ENCODE measurements around the gene SLC38A10. TPM values are rescaled to one million over a fixed set of nuclear protein-coding genes. Genes with fewer than 3 reads are reported as not detected.

SLC38A10 gene
- total and polyA plus RNA-seq, 3 experiments from 2014 or later = 49.0 to 71.1 (median 51.0) TPM

DNA sequence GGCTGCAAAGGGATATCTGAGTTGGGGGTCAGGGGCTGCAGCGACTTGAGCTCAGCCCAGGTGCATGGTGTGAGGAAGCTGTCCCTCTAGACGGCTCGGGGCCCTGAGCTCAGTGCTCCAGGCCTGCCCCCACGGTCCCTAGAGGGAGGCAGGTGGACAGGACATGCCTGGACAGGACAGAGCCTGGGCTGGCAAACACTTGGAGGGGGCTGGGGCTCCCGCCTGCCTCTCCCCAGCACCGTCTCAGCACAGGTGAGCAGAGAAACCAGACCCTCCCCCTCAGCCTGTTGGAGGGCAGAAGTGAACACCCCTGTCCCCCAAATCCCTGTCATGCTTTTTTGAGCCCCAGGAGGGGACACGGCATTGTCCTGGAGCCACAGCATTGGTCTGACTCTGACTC, 11.4 kb upstream of the SLC38A10 start:
- Mint-ChIP-seq H3K9me3 (no peaks in the 10 kb centered on the region), H3K27me3 (peaks cover 4 to 12% of the 10 kb centered on the region in 2 donors), H3K36me3 (no peaks in the 10 kb centered on the region), H3K4me1 (peaks cover 0 to 4% (median 0%) of the 10 kb centered on the region in 3 donors), H3K4me3 (no peak overlapping the region), H3K27ac (no peak overlapping the region)
- H3K9me3 ChIP-seq (ENCODE audit: low read length) = no peaks in the 10 kb centered on the region
- CTCF ChIA-PET = no interaction called here
- no peaks in the 10 kb centered on the region for H3K4me1 ChIP-seq (ENCODE audit: insufficient read depth, low read length)
- H3K36me3 ChIP-seq (ENCODE audit: insufficient read depth, low read length) = no peaks in the 10 kb centered on the region
- no peak overlapping the region for H3K4me3 ChIP-seq (ENCODE audit: low read length)
- POLR2A ChIA-PET = no interaction called here
- DNase-seq = no peak
- no peaks in the 10 kb centered on the region for H3K27me3 ChIP-seq (ENCODE audit: insufficient read depth, low read length, poor library complexity, severe bottlenecking)
- no peak overlapping the region for H3K27ac ChIP-seq (ENCODE audit: low read depth, low read length)

DNA sequence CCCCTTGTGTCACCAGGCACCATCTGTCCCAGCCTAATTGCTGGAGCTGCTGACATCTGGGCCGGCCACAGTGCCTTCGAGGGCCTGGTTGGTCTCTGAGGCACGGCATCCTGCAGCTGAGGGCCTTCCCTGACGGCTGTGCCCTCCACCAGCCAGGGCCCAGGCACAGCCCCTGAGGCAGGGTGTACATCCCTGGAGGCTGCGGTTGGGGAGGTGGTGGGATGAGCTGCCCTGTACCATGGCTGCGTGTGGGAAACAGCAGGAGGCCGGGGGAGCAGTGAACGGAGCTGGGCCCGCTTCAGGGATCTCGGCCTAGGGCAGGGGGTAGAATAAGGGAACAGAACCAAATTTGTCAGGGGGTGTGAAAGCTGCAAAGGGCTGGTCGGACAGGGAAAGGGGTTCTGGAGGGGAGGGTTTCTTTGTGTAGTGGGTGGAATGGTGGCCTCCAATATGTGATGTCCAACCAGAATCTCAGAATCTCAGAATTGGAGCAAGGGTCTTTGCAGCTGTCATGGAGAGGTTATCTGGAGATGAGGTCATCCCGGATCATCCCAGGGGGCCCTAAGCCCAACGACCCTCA, 10.0 kb upstream of the SLC38A10 start:
- no peak for DNase-seq
- H3K27me3 ChIP-seq (ENCODE audit: insufficient read depth, low read length, poor library complexity, severe bottlenecking) = no peaks in the 10 kb centered on the region
- no peaks in the 10 kb centered on the region for H3K36me3 Mint-ChIP-seq
- CTCF ChIA-PET = no interaction called here
- H3K9me3 ChIP-seq (ENCODE audit: low read length) = no peaks in the 10 kb centered on the region
- POLR2A ChIA-PET = no interaction called here
- H3K9me3 Mint-ChIP-seq = no peaks in the 10 kb centered on the region
- peaks cover 0 to 4% (median 0%) of the 10 kb centered on the region in 3 donors for H3K4me1 Mint-ChIP-seq
- H3K27ac ChIP-seq (ENCODE audit: low read depth, low read length) = no peak overlapping the region
- H3K36me3 ChIP-seq (ENCODE audit: insufficient read depth, low read length) = no peaks in the 10 kb centered on the region
- H3K4me3 ChIP-seq (ENCODE audit: low read length) = no peak overlapping the region
- no peak overlapping the region for H3K4me3 Mint-ChIP-seq
- no peak overlapping the region for H3K27ac Mint-ChIP-seq
- no peaks in the 10 kb centered on the region for H3K4me1 ChIP-seq (ENCODE audit: insufficient read depth, low read length)
- peaks cover 4% of the 10 kb centered on the region in 2 donors for H3K27me3 Mint-ChIP-seq

DNA sequence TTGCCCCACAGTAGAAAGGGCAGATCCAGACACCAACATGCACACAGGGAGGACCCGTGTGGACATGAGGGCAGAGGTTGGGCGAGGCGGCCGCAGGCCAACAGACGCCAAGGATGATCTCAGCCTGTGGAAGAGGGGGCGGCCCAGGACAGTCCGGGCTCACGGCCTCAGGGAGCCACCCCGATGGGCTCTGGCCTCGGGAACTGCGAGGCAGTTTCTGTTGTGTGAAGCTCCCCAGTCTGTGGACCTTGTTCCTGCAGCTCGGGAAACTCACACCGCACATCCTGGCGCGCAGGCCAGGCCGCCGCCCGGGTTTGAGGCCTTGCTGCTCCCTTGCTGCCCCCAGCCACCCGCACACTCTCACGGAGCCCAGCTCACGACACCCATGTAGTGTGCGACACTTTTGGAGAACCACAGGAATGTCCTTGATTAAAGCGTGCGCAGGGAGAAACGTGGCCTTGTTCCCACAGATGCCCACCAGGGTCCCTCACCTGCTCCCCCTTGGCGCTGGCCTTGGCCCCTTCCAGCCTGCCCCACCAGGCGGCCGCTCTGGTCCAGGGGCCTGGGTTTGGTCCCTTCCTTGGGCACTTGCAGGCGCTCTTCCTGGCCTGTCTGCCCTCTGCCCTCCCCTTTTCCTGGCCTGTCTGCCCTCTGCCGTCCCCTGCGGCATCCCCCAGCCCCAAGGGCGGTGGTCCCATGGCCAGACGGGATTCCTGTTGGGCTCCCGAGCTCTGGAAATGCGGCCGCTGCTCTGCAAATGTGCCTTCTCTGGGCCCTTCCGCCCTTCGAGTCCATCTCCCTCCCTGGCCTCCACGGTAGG, 9.3 kb upstream of the SLC38A10 start:
- Mint-ChIP-seq H3K4me1 (peaks cover 0 to 3% (median 0%) of the 10 kb centered on the region in 3 donors), H3K4me3 (no peak overlapping the region), H3K36me3 (no peaks in the 10 kb centered on the region), H3K27ac (no peak overlapping the region), H3K9me3 (no peaks in the 10 kb centered on the region), H3K27me3 (peaks cover 2 to 3% of the 10 kb centered on the region in 2 donors)
- Histone ChIP-seq H3K4me3 (ENCODE audit: low read length) (no peak overlapping the region), H3K9me3 (ENCODE audit: low read length) (no peaks in the 10 kb centered on the region), H3K27me3 (ENCODE audit: insufficient read depth, low read length, poor library complexity, severe bottlenecking) (no peaks in the 10 kb centered on the region), H3K27ac (ENCODE audit: low read depth, low read length) (no peak overlapping the region), H3K36me3 (ENCODE audit: insufficient read depth, low read length) (no peaks in the 10 kb centered on the region), H3K4me1 (ENCODE audit: insufficient read depth, low read length) (no peaks in the 10 kb centered on the region)
- DNase-seq = no peak
- ChIA-PET POLR2A (no interaction called here), CTCF (no interaction called here)

DNA sequence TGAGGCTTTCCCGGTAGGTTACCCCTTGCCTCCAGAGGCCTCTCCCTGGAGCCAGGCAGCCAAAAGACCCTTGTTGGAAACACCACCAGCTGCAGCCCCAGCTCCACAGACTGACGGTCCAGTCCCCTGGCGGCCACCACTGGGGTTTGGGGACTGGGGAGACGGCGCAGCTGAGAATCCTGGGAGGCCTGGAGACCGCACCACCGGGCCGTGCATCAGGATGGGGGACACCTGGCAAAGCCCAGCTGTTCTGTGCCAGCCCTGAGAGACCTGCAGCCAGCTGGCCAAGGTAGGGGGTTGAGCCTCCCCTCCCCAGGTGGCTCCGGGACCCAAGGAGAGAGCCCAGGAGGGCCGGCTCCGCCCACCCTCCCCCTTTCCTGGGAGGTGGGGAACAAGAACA, 8.3 kb upstream of the SLC38A10 start:
- Mint-ChIP-seq H3K4me3 (no peak overlapping the region), H3K27me3 (no peaks in the 10 kb centered on the region), H3K9me3 (no peaks in the 10 kb centered on the region), H3K36me3 (no peaks in the 10 kb centered on the region), H3K27ac (no peak overlapping the region), H3K4me1 (no peaks in the 10 kb centered on the region)
- ChIA-PET CTCF (no interaction called here), POLR2A (no interaction called here)
- H3K27ac ChIP-seq (ENCODE audit: low read depth, low read length) = no peak overlapping the region
- H3K36me3 ChIP-seq (ENCODE audit: insufficient read depth, low read length) = no peaks in the 10 kb centered on the region
- no peak for DNase-seq
- no peaks in the 10 kb centered on the region for H3K27me3 ChIP-seq (ENCODE audit: insufficient read depth, low read length, poor library complexity, severe bottlenecking)
- H3K4me1 ChIP-seq (ENCODE audit: insufficient read depth, low read length) = no peaks in the 10 kb centered on the region
- no peak overlapping the region for H3K4me3 ChIP-seq (ENCODE audit: low read length)
- H3K9me3 ChIP-seq (ENCODE audit: low read length) = no peaks in the 10 kb centered on the region

DNA sequence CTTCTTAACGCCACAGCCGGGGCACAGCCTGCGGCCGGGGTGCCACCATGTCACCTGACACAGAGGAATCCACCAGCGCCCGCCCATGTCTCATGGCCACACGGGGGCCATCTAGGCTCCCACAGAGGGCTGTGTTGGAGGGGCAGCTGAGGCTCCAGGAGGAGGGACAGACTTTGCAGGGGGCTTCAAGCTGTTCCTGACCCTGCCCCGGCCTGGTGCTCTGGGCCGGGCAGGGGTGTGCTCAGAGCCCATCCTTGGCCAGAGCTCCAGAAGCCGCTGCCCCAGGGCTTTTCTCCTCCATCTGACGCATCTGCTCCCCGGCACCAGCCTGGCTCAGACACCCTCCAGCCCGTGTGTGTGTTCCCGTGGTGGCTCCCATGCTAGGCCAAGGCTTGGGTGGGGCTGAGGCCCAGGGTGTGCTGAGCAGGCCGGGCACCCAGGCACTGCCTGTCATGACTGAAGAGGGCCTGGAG, 7.8 kb upstream of the SLC38A10 start:
- Histone ChIP-seq H3K27me3 (ENCODE audit: insufficient read depth, low read length, poor library complexity, severe bottlenecking) (no peaks in the 10 kb centered on the region), H3K27ac (ENCODE audit: low read depth, low read length) (no peak overlapping the region), H3K9me3 (ENCODE audit: low read length) (no peaks in the 10 kb centered on the region), H3K4me1 (ENCODE audit: insufficient read depth, low read length) (no peaks in the 10 kb centered on the region), H3K4me3 (ENCODE audit: low read length) (no peak overlapping the region), H3K36me3 (ENCODE audit: insufficient read depth, low read length) (no peaks in the 10 kb centered on the region)
- POLR2A ChIA-PET = no interaction called here
- H3K27ac Mint-ChIP-seq = peak overlapping the region in 1 of 8 donors; percentile 50
- no peaks in the 10 kb centered on the region for H3K27me3 Mint-ChIP-seq
- H3K4me3 Mint-ChIP-seq = no peak overlapping the region
- no peaks in the 10 kb centered on the region for H3K36me3 Mint-ChIP-seq
- H3K4me1 Mint-ChIP-seq = no peaks in the 10 kb centered on the region
- no peak for DNase-seq
- CTCF ChIA-PET = no interaction called here
- H3K9me3 Mint-ChIP-seq = no peaks in the 10 kb centered on the region

DNA sequence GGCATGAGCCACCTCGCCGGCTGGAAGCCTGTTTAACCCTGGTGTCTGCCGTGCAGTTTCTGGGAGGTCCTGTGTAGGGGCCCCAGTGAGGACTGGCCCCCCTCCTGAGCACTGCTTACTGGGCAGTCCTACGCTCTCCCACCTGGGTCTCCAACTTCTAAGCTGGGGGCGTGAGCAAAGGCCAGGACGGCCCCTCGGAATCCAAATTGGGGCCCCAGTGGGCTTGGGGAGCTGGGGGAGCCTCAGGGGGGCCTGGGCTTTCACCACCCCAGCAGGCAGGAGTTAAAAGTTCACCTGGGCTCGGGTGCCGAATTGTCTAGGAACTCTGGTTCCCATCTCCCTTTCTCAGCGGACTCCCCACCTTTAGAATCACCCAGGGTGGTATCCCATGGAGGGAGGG, 7.2 kb upstream of the SLC38A10 start:
- ChIA-PET CTCF (no interaction called here), POLR2A (no interaction called here)
- no peaks in the 10 kb centered on the region for H3K9me3 Mint-ChIP-seq
- no peak overlapping the region for H3K27ac ChIP-seq (ENCODE audit: low read depth, low read length)
- no peak overlapping the region for H3K27ac Mint-ChIP-seq
- H3K36me3 ChIP-seq (ENCODE audit: insufficient read depth, low read length) = no peaks in the 10 kb centered on the region
- H3K27me3 ChIP-seq (ENCODE audit: insufficient read depth, low read length, poor library complexity, severe bottlenecking) = no peaks in the 10 kb centered on the region
- H3K4me1 Mint-ChIP-seq = no peaks in the 10 kb centered on the region
- H3K4me3 ChIP-seq (ENCODE audit: low read length) = no peak overlapping the region
- H3K4me3 Mint-ChIP-seq = no peak overlapping the region
- no peaks in the 10 kb centered on the region for H3K4me1 ChIP-seq (ENCODE audit: insufficient read depth, low read length)
- H3K36me3 Mint-ChIP-seq = no peaks in the 10 kb centered on the region
- no peak for DNase-seq
- no peaks in the 10 kb centered on the region for H3K27me3 Mint-ChIP-seq
- no peaks in the 10 kb centered on the region for H3K9me3 ChIP-seq (ENCODE audit: low read length)

DNA sequence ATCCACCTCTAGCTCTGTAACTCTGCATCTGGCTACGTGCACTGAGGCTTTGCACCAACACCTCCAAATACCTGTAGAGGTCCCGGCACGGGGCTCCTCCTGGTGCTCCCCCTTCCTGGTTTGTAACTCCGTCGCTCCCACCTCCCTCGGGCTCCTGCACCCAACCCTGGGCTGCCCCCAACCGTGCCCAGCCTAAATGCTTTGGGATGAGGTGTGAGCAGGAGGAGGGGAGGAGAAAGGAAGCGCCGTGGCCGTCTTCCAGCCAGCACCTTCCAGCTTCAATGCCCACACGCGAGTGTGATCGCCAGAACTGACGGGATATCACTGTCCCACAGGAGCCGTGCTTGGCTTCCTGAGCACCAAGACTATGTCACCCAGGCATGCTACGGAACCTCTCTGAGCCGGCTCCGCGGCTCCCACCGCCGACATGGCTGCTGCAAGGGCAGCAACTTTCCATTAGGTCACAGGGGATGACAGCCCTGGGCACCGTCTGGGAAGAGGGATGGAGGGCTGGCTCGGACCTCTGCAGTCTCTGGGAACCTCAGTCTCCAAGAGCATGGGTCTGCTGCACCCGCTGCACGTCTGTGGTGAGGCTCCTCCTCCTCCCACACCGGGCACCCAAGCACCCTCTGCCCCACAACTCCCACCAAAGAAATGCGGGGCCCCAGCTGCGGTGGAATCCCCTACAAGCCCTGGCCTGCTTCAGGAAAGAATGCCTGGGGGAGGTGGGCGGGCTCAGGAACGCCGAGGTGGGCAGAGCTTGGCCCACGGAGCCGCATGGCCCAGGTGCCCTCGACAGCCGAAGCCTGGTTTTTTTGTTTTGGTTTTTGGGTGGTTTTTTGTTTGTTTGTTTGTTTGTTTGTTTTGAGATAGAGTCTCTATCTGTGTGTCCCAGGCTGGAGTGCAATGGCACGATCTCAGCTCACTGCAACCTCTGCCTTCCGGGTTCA, 6.4 kb upstream of the SLC38A10 start:
- H3K36me3 Mint-ChIP-seq = no peaks in the 10 kb centered on the region

More for the DNA sequence above, 6.4 kb upstream of the SLC38A10 start:
- POLR2A ChIA-PET = no interaction called here
- CTCF ChIA-PET = no interaction called here
- H3K9me3 Mint-ChIP-seq = no peaks in the 10 kb centered on the region
- Histone ChIP-seq H3K36me3 (ENCODE audit: insufficient read depth, low read length) (no peaks in the 10 kb centered on the region), H3K27me3 (ENCODE audit: insufficient read depth, low read length, poor library complexity, severe bottlenecking) (no peaks in the 10 kb centered on the region), H3K4me1 (ENCODE audit: insufficient read depth, low read length) (peaks cover 2% of the 10 kb centered on the region), H3K27ac (ENCODE audit: low read depth, low read length) (no peak overlapping the region), H3K9me3 (ENCODE audit: low read length) (no peaks in the 10 kb centered on the region), H3K4me3 (ENCODE audit: low read length) (no peak overlapping the region)
- H3K27ac Mint-ChIP-seq = peak overlapping the region in 1 of 8 donors; percentile 41
- H3K4me3 Mint-ChIP-seq = no peak overlapping the region
- DNase-seq = no peak
- H3K27me3 Mint-ChIP-seq = no peaks in the 10 kb centered on the region
- peaks cover 0 to 5% (median 4%) of the 10 kb centered on the region in 3 donors for H3K4me1 Mint-ChIP-seq
